Stimulated activated naive CD4-positive, alpha-beta T cell treated with Interleukin-2 at 50 U/mL for 16 hours (primary cell): ENCODE results near the gene CLCN5.
"Not testable (repeated sequence)": the region's sequence is repeated elsewhere in the genome, so short reads cannot be mapped to it uniquely, and the experiment has no call there.

Source experiments
- DNase-seq: peaks from one replicate; lab custom pipeline; 2025; lab: John Stamatoyannopoulos, UW

CLCN5 gene

DNA sequence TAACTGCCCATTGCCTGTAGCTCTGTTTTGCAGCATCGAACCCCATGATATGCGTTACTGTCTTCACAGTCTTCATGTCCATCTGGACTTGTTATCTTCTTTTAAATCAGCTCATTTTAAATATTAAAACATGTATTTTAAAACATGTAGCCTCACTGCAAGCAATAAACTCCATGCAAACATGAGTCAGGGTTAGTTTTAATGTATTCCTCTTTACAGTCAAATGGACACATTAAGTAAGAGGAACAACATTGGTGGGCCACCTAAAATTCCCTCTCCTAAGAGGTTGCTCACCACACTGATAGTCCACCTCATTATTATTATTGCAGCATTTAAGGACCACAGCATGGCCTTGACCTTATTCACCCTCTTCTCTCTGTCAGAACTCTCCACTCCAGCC lies 74.1 kb downstream of the CLCN5 start:
- DNase-seq: no peak

DNA sequence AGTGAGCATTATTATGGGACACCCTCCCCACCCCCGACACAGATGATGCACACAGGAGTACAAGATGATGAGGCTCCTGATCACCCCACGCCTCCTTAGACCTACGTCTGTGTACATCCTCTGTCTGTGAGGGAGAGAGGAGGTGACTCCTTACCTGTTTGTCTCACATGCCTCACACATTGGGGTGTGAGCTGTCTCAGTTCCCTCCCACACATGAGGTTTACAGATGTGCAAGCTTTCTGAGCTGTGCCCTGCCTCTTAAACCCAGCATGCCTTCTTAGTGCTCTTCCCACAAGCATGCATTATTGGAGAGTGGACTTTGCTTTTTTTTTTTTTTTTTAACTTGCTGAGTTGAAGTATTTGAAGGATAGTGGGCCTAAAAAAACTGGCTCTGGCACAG lies 76.7 kb downstream of the CLCN5 start:
- no peak for DNase-seq

DNA sequence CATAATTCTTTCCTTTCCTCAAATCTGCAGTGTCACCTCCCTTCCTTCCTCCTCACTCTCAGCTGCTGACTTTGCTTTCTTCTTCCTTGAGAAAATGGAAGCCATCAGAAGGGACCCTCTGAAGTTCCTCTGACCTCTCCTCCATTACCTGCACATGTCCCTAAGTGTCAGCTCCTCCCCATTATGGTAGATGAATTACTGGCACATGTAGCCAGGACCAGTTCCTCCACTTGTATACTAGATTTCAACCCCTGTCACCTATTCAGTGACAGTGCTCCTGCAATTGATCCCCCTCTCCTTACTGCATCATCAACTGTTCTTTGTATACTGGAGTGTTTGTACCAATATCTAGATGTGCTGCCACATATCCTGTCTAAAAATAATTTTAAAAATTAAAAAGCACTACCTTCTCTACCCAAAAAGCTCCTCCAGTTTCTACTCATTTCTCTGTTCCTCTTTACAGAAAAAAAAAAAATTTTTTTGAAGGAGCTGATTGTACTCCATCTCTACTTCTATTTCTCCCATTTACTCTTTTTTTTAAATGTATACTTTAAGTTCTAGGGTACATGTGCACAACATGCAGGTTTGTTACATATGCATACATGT lies 78.6 kb downstream of the CLCN5 start:
- DNase-seq: no peak

DNA sequence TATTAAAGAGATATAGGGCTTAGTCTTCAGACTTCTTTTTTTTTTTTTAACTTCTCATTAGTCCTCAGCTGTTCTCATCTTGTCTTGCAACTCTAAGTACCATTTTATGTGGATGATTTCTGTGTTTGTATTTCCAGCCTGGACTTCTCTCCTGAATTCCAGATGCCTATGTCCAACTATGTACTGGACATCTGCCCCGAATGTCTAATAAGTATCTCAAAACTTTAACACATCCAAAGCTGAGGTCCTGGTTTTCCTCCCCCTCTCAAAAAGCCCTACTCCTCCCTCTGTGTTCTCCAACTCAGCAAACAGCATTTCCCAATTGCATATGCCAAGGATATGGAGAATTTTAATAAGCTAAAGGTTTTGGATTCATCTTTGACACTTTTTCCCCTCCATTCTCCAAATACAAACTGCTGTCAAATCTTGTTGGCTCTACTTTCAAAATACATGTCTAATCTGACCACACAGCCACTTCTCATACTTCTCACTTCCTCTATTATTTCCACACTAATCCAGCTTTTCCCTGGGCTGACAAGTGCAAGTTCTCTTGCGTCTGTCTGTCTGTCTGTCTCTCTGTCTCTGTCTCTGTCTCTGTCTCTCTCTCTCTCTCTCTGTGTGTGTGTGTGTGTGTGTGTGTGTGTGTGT lies 79.8 kb downstream of the CLCN5 start:
- DNase-seq: no peak

DNA sequence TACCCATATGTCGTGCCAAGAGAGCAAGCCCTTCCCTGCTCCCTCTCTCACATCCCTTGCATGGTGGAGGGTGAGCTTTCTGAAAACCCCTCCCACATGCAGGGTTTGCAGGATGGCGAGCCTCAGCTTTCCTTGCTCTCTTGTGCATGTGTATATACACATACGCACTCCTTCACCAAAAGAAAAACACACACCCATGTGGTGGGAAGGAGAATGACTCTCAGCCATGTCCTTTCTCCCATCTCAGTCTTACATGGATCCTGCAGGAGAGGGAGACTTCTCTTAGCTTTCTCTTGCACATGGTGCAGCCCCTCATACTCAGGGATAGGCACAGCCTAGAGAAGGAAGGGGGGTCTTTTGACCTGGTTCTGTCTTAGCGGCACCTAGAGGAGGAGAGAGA lies 81.1 kb downstream of the CLCN5 start:
- DNase-seq: no peak

GRCh38 chrX:50003927-50004326 lies 81.5 kb downstream of the CLCN5 start:
- no peak for DNase-seq

- DNase-seq: not testable (repeated sequence)
Observed at GRCh38 chrX:50025591-50025990, 103.2 kb downstream of the CLCN5 start.

- no peak for DNase-seq
Observed at GRCh38 chrX:50035126-50035525, 112.7 kb downstream of the CLCN5 start.

GRCh38 chrX:50036426-50036825 lies 114.0 kb downstream of the CLCN5 start:
- DNase-seq: no peak

DNA sequence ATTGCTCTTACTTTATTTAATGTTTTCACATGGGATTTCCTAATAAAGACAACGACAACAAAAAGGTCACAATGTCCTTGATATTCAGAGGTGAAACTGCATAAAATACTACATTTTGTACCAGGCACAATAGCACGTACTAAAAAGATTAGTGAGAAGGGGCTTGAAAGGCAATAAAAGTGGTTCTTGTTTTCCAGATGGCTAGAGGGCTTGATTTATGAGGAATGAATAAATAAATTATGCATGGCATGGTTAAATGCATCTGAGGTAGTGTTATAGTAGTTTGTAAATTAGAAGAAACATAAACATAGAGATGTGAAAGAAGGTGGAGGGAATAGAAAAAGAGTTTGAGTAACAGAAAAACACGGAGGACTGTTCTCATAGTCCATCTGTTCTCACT lies 123.4 kb downstream of the CLCN5 start:
- DNase-seq: no peak

DNA sequence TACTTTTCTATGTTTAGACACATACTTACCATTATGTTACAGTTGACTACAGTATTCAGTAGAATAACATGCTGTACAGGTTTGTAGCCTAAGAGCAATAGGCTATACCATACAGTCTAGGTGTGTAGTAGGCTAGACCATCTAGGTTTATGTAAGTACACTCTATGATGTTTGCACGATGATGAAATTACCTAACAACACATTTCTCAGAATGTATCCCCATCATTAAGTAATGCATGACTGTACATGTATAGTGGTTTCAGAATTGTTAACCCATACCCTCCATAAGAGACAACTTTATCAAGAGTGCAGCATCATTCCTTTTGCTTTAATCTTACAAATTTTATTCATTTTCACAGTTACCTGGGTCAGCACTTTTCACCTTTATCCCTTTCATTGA lies 126.8 kb downstream of the CLCN5 start:
- DNase-seq: no peak

GRCh38 chrX:50054147-50054546 lies 131.8 kb downstream of the CLCN5 start:
- no peak for DNase-seq

GRCh38 chrX:50066318-50066937 lies 144.0 kb downstream of the CLCN5 start:
- DNase-seq: no peak

GRCh38 chrX:50067435-50068284 lies 145.3 kb downstream of the CLCN5 start:
- no peak for DNase-seq

- DNase-seq: no peak
Observed at GRCh38 chrX:50068285-50068563, 145.8 kb downstream of the CLCN5 start.

- no peak for DNase-seq
Observed at GRCh38 chrX:50068893-50069292, 146.5 kb downstream of the CLCN5 start.

DNA sequence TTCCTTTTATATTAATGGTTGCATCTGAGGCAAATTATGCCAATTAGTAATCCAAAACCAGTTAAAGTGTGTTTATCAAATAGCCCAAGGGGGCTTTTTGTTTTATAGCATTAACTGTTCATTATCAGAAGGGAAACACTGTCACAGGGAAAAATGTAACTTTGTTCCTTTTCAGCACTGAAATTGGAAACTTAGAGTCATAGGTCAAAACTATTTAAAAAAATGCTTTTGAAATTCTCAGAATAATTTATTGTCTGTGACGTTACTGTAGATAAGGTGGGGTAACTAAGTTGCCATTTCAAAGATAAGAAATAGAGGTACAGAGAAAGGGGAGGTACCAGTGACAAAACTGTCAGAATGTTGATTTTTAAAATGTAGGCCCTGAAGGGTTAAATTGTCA lies 149.1 kb downstream of the CLCN5 start:
- DNase-seq: no peak

GRCh38 chrX:50072110-50072509 lies 149.7 kb downstream of the CLCN5 start:
- no peak for DNase-seq

DNA sequence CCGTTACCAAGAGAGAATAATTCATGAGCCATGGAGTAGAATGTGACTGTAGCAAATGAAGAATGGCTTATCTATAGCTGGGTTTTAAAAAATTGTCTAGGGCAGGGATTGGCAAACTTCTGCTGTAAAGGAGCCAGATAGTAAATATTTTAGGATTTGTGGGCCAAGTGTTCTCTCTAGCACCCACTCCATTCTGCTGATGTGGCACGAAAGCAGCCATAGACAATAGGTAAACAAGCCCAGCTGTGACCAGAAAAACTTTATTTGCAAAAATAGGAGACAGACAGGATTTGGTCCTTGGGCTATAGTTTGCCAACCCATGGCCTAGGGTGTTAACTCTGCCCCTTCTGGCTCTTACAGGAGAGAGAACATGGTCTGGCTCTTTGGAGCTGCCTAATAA lies 151.2 kb downstream of the CLCN5 start:
- no peak for DNase-seq

GRCh38 chrX:50075630-50076339 lies 153.4 kb downstream of the CLCN5 start:
- DNase-seq: no peak

- no peak for DNase-seq
Observed at GRCh38 chrX:50081282-50081889, 159.0 kb downstream of the CLCN5 start.

DNA sequence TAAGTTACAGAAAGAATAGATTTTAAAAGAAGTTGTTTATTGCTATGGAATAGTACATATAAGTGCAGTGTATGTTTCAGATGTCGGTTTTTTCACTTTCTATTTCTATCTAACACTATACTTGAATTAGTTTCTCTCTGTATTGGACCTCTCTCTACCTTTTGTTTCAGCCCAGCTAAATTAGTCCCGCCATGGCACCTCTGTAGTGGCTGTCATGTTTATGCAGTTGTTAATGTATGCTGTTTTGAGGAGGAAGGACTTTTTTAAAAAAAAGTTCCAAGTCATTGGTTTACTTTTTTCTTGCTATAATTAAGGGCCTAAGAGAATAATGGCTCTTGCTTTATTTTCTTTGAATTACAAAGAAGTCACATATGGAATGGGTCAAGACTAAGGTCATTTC lies 160.3 kb downstream of the CLCN5 start:
- no peak for DNase-seq
